Left lung (tissue), 10 donors: ENCODE measurements around the gene AFP. TPM values are rescaled to one million over a fixed set of nuclear protein-coding genes. Genes with fewer than 3 reads are reported as not detected.

Source experiments
- ATAC-seq: fragments of 200-7000 bp; cut with Tn5 transposase; one replicate; pipeline ENCODE4 v1.9.1; 2020; ENCODE audit warnings: moderate library complexity
- DNase-seq, 4 donors: peaks; one replicate each; pipeline ENCODE4 v3.0.0-alpha.2; 2013 to 2020
- H3K27ac ChIP-seq, 2 donors: fragments of 200-600 bp; sonication (generic) in 1 of 2; one replicate each; pipeline versions ENCODE4 v1.5.0 to v1.8.0; 2020 to 2021
- H3K27me3 ChIP-seq, 2 donors: fragments of 200-600 bp; sonication (generic) in 1 of 2; one replicate each; pipeline versions ENCODE4 v1.5.0 to v1.8.0; 2020 to 2021
- H3K36me3 ChIP-seq, 2 donors: fragments of 200-600 bp; sonication (generic) in 1 of 2; one replicate each; pipeline versions ENCODE4 v1.5.0 to v1.8.0; 2020 to 2021
- H3K4me1 ChIP-seq, 2 donors: fragments of 200-600 bp; one replicate each; pipeline ENCODE4 v1.8.0; 2021
- H3K4me3 ChIP-seq, 2 donors: fragments of 200-600 bp; sonication (generic) in 1 of 2; one replicate each; pipeline versions ENCODE4 v1.5.0 to v1.8.0; 2020 to 2021; ENCODE audit warnings: mild to moderate bottlenecking in 1 of 2
- H3K9me3 ChIP-seq, 2 donors: fragments of 200-600 bp; sonication (generic) in 1 of 2; one replicate each; pipeline versions ENCODE4 v1.5.0 to v1.8.0; 2020 to 2021
- intact Hi-C, 2 donors: fragments of 100-400 bp; cut with DNase I; formaldehyde crosslinking; loops; one replicate each; pipeline versions ENCODE4 v1.11.2 to v1.14.2; 2022
- polyA plus RNA-seq, 6 donors: library from polyadenylated mRNA; unstranded; fragments of 120-200 nt; gene quantifications; one replicate each; pipeline ENCODE4 v1.2.1, GENCODE V29; 2013; ENCODE audit not compliant: insufficient read length in 6 of 6
- total RNA-seq, 2 donors: library from RNA; stranded (reverse); fragmentation: NEBNext Ultra II Directional; extraction: Animal tissue kit (Norgen Biotek cat#: 25700); gene quantifications; one replicate each; pipeline ENCODE4 v1.2.1, GENCODE V29; 2021
- TF ChIP-seq, protein P1 (sequence below), 2 donors: fragments of 200-600 bp; sonication (generic) in 1 of 2; IDR thresholded peaks; one replicate each; pipeline versions ENCODE4 v1.5.0 to v1.8.0; 2021; ENCODE audit warnings: antibody characterized with exemption in 2 of 2
- donor health status: DM: no; HTN: yes; CAD: no.
- donor health status: DM: no; HTN: no; CAD: no.

AFP gene
- total and polyA plus RNA-seq, 8 donors, result 0.73 to 25.5 (median 2.5) TPM; not detected in 1

DNA sequence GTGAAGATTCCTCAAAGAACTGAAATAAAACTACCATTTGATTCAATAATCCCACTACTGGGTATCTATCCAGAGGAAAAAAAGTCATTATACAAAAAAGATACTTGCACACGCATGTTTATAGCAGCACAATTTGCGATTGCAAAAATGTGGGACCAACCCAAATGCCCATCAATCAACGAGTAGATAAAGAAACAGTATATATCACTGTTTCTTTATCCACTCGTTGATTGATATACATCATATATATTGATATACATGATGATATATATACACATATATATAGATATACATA lies 13.6 kb upstream of the AFP start:
- Histone ChIP-seq H3K9me3 (no peaks in the 10 kb centered on the region), H3K27me3 (no peaks in the 10 kb centered on the region), H3K36me3 (no peaks in the 10 kb centered on the region), H3K4me3 (no peak overlapping the region), H3K27ac (no peak overlapping the region), H3K4me1 (no peaks in the 10 kb centered on the region)
- ATAC-seq (no peak), DNase-seq (no peak)
- intact Hi-C loops, result no loop called here
- TF ChIP-seq, protein P1, sequence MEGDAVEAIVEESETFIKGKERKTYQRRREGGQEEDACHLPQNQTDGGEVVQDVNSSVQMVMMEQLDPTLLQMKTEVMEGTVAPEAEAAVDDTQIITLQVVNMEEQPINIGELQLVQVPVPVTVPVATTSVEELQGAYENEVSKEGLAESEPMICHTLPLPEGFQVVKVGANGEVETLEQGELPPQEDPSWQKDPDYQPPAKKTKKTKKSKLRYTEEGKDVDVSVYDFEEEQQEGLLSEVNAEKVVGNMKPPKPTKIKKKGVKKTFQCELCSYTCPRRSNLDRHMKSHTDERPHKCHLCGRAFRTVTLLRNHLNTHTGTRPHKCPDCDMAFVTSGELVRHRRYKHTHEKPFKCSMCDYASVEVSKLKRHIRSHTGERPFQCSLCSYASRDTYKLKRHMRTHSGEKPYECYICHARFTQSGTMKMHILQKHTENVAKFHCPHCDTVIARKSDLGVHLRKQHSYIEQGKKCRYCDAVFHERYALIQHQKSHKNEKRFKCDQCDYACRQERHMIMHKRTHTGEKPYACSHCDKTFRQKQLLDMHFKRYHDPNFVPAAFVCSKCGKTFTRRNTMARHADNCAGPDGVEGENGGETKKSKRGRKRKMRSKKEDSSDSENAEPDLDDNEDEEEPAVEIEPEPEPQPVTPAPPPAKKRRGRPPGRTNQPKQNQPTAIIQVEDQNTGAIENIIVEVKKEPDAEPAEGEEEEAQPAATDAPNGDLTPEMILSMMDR (IDR thresholded peaks at IDR 0.05), result no peak

DNA sequence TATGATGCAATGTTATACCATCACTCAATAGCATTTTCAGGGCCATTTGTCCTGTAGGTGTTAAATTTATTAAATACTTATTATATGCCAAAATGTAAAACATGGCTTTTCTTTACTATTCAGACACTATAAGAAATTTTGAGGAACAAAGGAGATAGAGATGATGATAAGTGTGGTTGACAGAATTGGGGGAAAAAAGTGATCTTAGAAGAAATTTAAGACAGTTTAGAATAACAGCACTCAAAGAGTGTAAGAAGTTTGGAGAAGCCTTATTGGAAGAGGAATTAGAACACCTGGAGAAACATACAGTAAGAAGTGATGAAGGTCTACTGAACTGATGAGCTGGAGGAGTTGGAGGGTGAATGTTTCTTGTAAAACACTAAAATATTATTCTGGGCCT lies 12.8 kb upstream of the AFP start:
- Histone ChIP-seq H3K4me3 (no peak overlapping the region), H3K27ac (no peak overlapping the region), H3K9me3 (no peaks in the 10 kb centered on the region), H3K27me3 (no peaks in the 10 kb centered on the region), H3K36me3 (no peaks in the 10 kb centered on the region), H3K4me1 (no peaks in the 10 kb centered on the region)
- no peak for ATAC-seq
- TF ChIP-seq, protein P1 (IDR thresholded peaks at IDR 0.05), result no peak
- DNase-seq, result no peak
- intact Hi-C loops, result no loop called here

DNA sequence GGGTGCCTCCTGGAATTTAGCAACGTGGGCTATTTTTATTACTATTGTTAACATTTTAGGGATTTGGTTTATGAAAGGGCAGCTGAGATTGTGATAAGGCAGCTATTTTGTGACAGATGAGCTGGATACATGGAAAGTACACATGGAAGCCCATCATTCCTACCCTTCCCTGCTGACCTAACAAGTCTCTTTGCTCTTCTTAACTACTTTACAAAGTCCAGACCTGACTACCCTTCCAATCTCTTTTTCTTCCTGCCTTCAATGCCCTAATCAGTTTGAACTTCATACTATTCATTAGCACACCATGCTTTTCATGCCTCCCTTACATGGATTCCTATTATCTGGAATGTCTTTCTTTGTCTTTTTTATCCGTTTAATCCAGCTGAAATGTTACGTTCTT lies 9.4 kb upstream of the AFP start:
- no peak overlapping the region for H3K4me3 ChIP-seq
- intact Hi-C loops, result no loop called here
- TF ChIP-seq, protein P1 (IDR thresholded peaks at IDR 0.05), result no peak
- H3K27ac ChIP-seq, result no peak overlapping the region
- H3K9me3 ChIP-seq, result no peaks in the 10 kb centered on the region
- H3K36me3 ChIP-seq, result no peaks in the 10 kb centered on the region
- H3K4me1 ChIP-seq, result no peaks in the 10 kb centered on the region
- ATAC-seq (no peak), DNase-seq (no peak)
- no peaks in the 10 kb centered on the region for H3K27me3 ChIP-seq

DNA sequence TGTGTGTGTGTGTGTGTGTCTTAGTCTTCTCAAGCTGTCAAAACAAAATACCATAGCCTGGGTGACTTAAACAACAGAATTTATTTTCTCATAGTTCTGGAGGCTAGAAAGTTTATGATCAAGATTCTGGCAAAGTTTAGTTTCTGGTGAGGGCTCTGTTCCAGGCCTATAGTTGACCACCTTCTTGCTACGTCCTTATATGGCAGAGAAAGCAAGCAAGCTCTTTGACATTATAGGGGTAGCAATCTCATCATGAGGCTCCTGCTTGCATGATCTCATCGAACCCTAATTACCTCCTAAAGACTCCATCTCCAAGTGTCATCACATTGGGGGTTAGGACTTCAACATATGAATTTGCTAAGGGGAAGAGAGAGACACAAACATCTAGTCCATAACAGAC lies 6.9 kb upstream of the AFP start:
- H3K27ac ChIP-seq, result no peak overlapping the region
- TF ChIP-seq, protein P1 (IDR thresholded peaks at IDR 0.05), result no peak
- intact Hi-C loops, result no loop called here
- DNase-seq (no peak), ATAC-seq (no peak)
- no peaks in the 10 kb centered on the region for H3K9me3 ChIP-seq
- no peak overlapping the region for H3K4me3 ChIP-seq
- H3K4me1 ChIP-seq, result no peaks in the 10 kb centered on the region
- H3K27me3 ChIP-seq, result no peaks in the 10 kb centered on the region
- no peaks in the 10 kb centered on the region for H3K36me3 ChIP-seq

DNA sequence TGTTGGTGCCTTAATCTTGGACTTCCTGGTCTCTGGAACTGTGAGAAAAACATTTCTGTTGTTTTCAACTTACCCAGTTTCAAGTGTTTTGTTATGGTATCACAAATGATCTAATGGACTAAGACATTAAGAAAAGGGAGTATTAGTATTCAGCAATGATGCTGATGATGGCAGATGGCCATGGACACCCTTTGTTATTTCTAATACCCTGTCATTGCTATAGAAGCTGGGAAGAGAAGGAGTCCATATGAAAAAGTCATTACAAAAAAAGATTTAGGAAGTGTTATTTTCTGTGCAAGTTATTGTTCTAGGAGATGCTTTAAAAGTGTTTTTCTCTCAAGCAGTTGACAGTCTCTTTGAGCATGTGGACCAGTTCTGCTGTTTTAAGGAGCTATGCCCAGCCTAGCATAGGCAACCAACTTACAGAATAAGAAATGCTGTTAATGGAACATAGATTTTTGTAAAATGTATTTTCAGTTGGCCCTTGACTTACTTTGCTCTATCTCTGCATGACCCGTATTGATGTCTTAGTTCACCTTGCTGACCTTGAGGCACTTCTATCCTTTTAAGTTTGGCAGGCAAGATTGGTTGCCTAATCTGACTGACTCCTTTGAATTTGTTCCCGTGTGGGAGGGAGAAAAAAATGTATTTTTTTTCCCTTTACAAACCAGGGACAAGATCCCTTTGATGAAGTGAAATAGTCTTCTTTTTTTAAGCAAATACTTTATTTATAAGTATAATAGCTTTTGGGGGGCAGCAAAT lies 6.0 kb upstream of the AFP start:
- no peaks in the 10 kb centered on the region for H3K36me3 ChIP-seq
- intact Hi-C loops, result no loop called here
- no peaks in the 10 kb centered on the region for H3K9me3 ChIP-seq
- H3K4me1 ChIP-seq, result no peaks in the 10 kb centered on the region
- TF ChIP-seq, protein P1 (IDR thresholded peaks at IDR 0.05), result no peak
- no peak overlapping the region for H3K27ac ChIP-seq
- no peaks in the 10 kb centered on the region for H3K27me3 ChIP-seq
- ATAC-seq (no peak), DNase-seq (peak in 2 of 4 donors; percentile 48 to 60)
- no peak overlapping the region for H3K4me3 ChIP-seq
